Mesenchymal stem cell (in vitro differentiated cells and primary cell): Measurements from ENCODE around the gene PLEKHD1.
A peak's percentile ranks its signal among the peaks of the same experiment; 100 is the strongest.

ENCODE experiments used
- DNase-seq: peaks from one replicate; pipeline ENCODE4 v3.0.0-alpha.2; 2013
- H2AFZ ChIP-seq: one replicate; pipeline ENCODE4 v1.6.1; 2013; ENCODE audit warnings: low read depth, mild to moderate bottlenecking, control low read depth, inconsistent platforms, low read length, moderate library complexity
- H2AK5ac ChIP-seq: 2 replicates; pipeline ENCODE4 v1.6.1; 2013; ENCODE audit warnings: low read length, moderate library complexity, mild to moderate bottlenecking, inconsistent platforms; ENCODE audit not compliant: severe bottlenecking
- H2BK120ac ChIP-seq: one replicate; pipeline ENCODE4 v1.6.1; 2013; ENCODE audit warnings: low read depth, mild to moderate bottlenecking, inconsistent platforms, low read length, moderate library complexity
- H2BK12ac ChIP-seq, 2 experiments: one replicate each; pipeline ENCODE4 v1.6.1; 2013; ENCODE audit warnings: inconsistent platforms in 2 of 2, low read length in 2 of 2, mild to moderate bottlenecking in 2 of 2, moderate library complexity in 2 of 2, control low read depth in 1 of 2
- H2BK15ac ChIP-seq: one replicate; pipeline ENCODE4 v1.6.1; 2013; ENCODE audit warnings: mild to moderate bottlenecking, low read depth, inconsistent platforms; ENCODE audit not compliant: poor library complexity, severe bottlenecking
- H2BK5ac ChIP-seq: 2 replicates; pipeline ENCODE4 v1.6.1; 2013; ENCODE audit warnings: low read depth, mild to moderate bottlenecking, low read length, control low read depth, inconsistent platforms; ENCODE audit not compliant: poor library complexity, severe bottlenecking
- H3K14ac ChIP-seq, 2 experiments: one replicate each; pipeline ENCODE4 v1.6.1; 2013; ENCODE audit warnings: inconsistent platforms in 2 of 2, low read length in 2 of 2, control low read depth in 1 of 2, mild to moderate bottlenecking in 1 of 2, moderate library complexity in 1 of 2
- H3K18ac ChIP-seq, 2 experiments: one replicate each; pipeline ENCODE4 v1.6.1; 2013; ENCODE audit warnings: inconsistent platforms in 2 of 2, low read length in 2 of 2, control low read depth in 1 of 2, low read depth in 1 of 2, mild to moderate bottlenecking in 1 of 2
- H3K23ac ChIP-seq, 2 experiments: one replicate each; pipeline ENCODE4 v1.6.1; 2013; ENCODE audit warnings: inconsistent platforms in 2 of 2, low read length in 2 of 2, mild to moderate bottlenecking in 2 of 2, moderate library complexity in 2 of 2, control low read depth in 1 of 2
- H3K27ac ChIP-seq: 2 replicates; pipeline ENCODE4 v1.5.1; 2013; ENCODE audit warnings: mild to moderate bottlenecking, moderate library complexity, low read length, control low read depth, inconsistent platforms; ENCODE audit not compliant: poor library complexity, severe bottlenecking
- H3K27me3 ChIP-seq, 2 experiments: 2 replicates each; pipeline versions ENCODE4 v1.6.1 to v1.7.0; 2013; ENCODE audit warnings: low read length in 2 of 2, mild to moderate bottlenecking in 2 of 2, moderate library complexity in 2 of 2, control low read depth in 1 of 2, inconsistent platforms in 1 of 2; ENCODE audit not compliant: control insufficient read depth in 1 of 2, insufficient read depth in 1 of 2
- H3K36me3 ChIP-seq, 2 experiments: 2 replicates each; pipeline versions ENCODE4 v1.6.1 to v1.7.0; 2013; ENCODE audit warnings: low read length in 2 of 2, control low read depth in 1 of 2, inconsistent platforms in 1 of 2, low read depth in 1 of 2, mild to moderate bottlenecking in 1 of 2; ENCODE audit not compliant: insufficient read depth in 2 of 2, control insufficient read depth in 1 of 2
- H3K4ac ChIP-seq, 2 experiments: one replicate each; pipeline ENCODE4 v1.6.1; 2013; ENCODE audit warnings: inconsistent platforms in 2 of 2, low read length in 2 of 2, mild to moderate bottlenecking in 2 of 2, moderate library complexity in 2 of 2, control low read depth in 1 of 2, low read depth in 1 of 2
- H3K4me1 ChIP-seq: 2 replicates; pipeline ENCODE4 v1.6.1; 2013; ENCODE audit warnings: low read depth, low read length, control low read depth; ENCODE audit not compliant: control insufficient read depth, insufficient read depth
- H3K4me2 ChIP-seq: 2 replicates; pipeline ENCODE4 v1.6.1; 2013; ENCODE audit warnings: low read length, mild to moderate bottlenecking, inconsistent platforms; ENCODE audit not compliant: poor library complexity, severe bottlenecking
- H3K4me3 ChIP-seq, 2 experiments: 2 replicates each; pipeline versions ENCODE4 v1.5.1 to v1.7.0; 2013; ENCODE audit warnings: low read length in 2 of 2, mild to moderate bottlenecking in 2 of 2, control low read depth in 1 of 2, low read depth in 1 of 2; ENCODE audit not compliant: insufficient read depth in 1 of 2
- H3K79me1 ChIP-seq: replicated peaks from 2 replicates; pipeline ENCODE4 v1.6.1; 2013; ENCODE audit warnings: mild to moderate bottlenecking, control low read depth, low read length, inconsistent platforms; ENCODE audit not compliant: poor library complexity, severe bottlenecking
- H3K9ac ChIP-seq: 2 replicates; pipeline ENCODE4 v1.7.0; 2013; ENCODE audit warnings: mild to moderate bottlenecking, low read length, moderate library complexity
- H3K9me3 ChIP-seq: 2 replicates; pipeline ENCODE4 v1.7.0; 2013; ENCODE audit warnings: mild to moderate bottlenecking, low read length; ENCODE audit not compliant: control insufficient read depth
- H4K8ac ChIP-seq: one replicate; pipeline ENCODE4 v1.6.1; 2013; ENCODE audit warnings: inconsistent platforms, mild to moderate bottlenecking, low read length, moderate library complexity
- H4K91ac ChIP-seq: one replicate; pipeline ENCODE4 v1.6.1; 2013; ENCODE audit warnings: mild to moderate bottlenecking, low read length, inconsistent platforms
- WGBS: methylation state at CpG from one replicate; pipeline ENCODE4 v1.1.7; 2013; ENCODE audit warnings: mixed read lengths; 5-methylcytosine and 5-hydroxymethylcytosine counted together

The PLEKHD1 gene

GRCh38 chr14:69574954-69575295, 90.4 kb downstream of the PLEKHD1 start:
- no peak overlapping the region for H4K91ac ChIP-seq
- peaks cover 0 to 7% of the 10 kb centered on the region in 2 experiments for H3K36me3 ChIP-seq

GRCh38 chr14:69579476-69579875, 94.9 kb downstream of the PLEKHD1 start:
- no peak for DNase-seq
- Histone ChIP-seq H3K4ac (no peak overlapping the region), H2BK120ac (no peak overlapping the region), H4K8ac (no peak overlapping the region), H3K36me3 (no peaks in the 10 kb centered on the region), H3K18ac (no peak overlapping the region), H3K79me1 (no peaks in the 10 kb centered on the region), H3K4me3 (no peak overlapping the region), H3K9me3 (no peaks in the 10 kb centered on the region), H2BK12ac (no peak overlapping the region), H3K27ac (no peak overlapping the region), H3K27me3 (peaks cover 29 to 37% of the 10 kb centered on the region in 2 experiments), H3K23ac (no peak overlapping the region), H2BK15ac (no peak overlapping the region), H3K9ac (peak overlapping the region; percentile 33), H3K4me2 (peak overlapping the region; percentile 22), H4K91ac (no peak overlapping the region), H2AFZ (no peak overlapping the region), H2AK5ac (no peak overlapping the region), H3K14ac (no peak overlapping the region), H2BK5ac (no peak overlapping the region), H3K4me1 (peaks cover 1% of the 10 kb centered on the region)
- 92% methylated on average over 2 of the region's 2 CpGs for WGBS

More at GRCh38 chr14:69574954-69575295, 90.4 kb downstream of the PLEKHD1 start:
- Histone ChIP-seq H2BK5ac (no peak overlapping the region), H3K4me1 (peaks cover 22% of the 10 kb centered on the region), H3K27ac (no peak overlapping the region), H3K4me2 (no peak overlapping the region), H3K23ac (no peak overlapping the region), H3K27me3 (peaks cover 59 to 69% of the 10 kb centered on the region in 2 experiments), H4K8ac (no peak overlapping the region), H3K4me3 (no peak overlapping the region), H2AFZ (no peak overlapping the region), H3K18ac (no peak overlapping the region), H3K79me1 (no peaks in the 10 kb centered on the region), H3K14ac (no peak overlapping the region), H2BK120ac (no peak overlapping the region), H2BK15ac (no peak overlapping the region), H3K9me3 (no peaks in the 10 kb centered on the region), H3K4ac (no peak overlapping the region), H3K9ac (no peak overlapping the region), H2BK12ac (no peak overlapping the region), H2AK5ac (no peak overlapping the region)
- 64% methylated on average over 4 of the region's 5 CpGs for WGBS
- DNase-seq = no peak

- no peak overlapping the region for H3K14ac ChIP-seq
- H2AFZ ChIP-seq = no peak overlapping the region
- peak; percentile 95 for DNase-seq
- no peak overlapping the region for H3K4ac ChIP-seq
- peak overlapping the region; percentile 8 for H4K8ac ChIP-seq
- H4K91ac ChIP-seq = no peak overlapping the region
- H2BK120ac ChIP-seq = no peak overlapping the region
- no peak overlapping the region for H2BK15ac ChIP-seq
- peaks cover 24 to 35% of the 10 kb centered on the region in 2 experiments for H3K27me3 ChIP-seq
- H3K23ac ChIP-seq = no peak overlapping the region
- H3K4me1 ChIP-seq = no peaks in the 10 kb centered on the region
- WGBS = 41% methylated on average over 7 of the region's 7 CpGs
- peak overlapping the region; percentile 33 for H3K9ac ChIP-seq
- no peaks in the 10 kb centered on the region for H3K79me1 ChIP-seq
- no peak overlapping the region for H2BK5ac ChIP-seq
- no peaks in the 10 kb centered on the region for H3K36me3 ChIP-seq
- no peak overlapping the region for H3K27ac ChIP-seq
- H3K4me2 ChIP-seq = no peak overlapping the region
- H3K4me3 ChIP-seq = no peak overlapping the region
- H3K18ac ChIP-seq = no peak overlapping the region
- no peaks in the 10 kb centered on the region for H3K9me3 ChIP-seq
- H2AK5ac ChIP-seq = no peak overlapping the region
- no peak overlapping the region for H2BK12ac ChIP-seq
These were observed 95.6 kb downstream of the PLEKHD1 start for GRCh38 chr14:69580009-69580577.
